Lower leg skin (tissue), 3 donors: Measurements from ENCODE around the gene OBSCN.

Source experiments
- CTCF ChIP-seq, 3 donors: fragments of 450-650 bp; IDR thresholded peaks; one replicate each; pipeline ENCODE4 v1.5.1; 2016; ENCODE audit warnings: antibody characterized with exemption in 3 of 3, mild to moderate bottlenecking in 3 of 3, moderate library complexity in 2 of 3
- POLR2A ChIP-seq, 2 donors: fragments of 450-650 bp; IDR thresholded peaks; one replicate each; pipeline ENCODE4 v1.6.1; 2016 to 2017; ENCODE audit warnings: antibody characterized with exemption in 2 of 2, mild to moderate bottlenecking in 1 of 2, moderate library complexity in 1 of 2

DNA sequence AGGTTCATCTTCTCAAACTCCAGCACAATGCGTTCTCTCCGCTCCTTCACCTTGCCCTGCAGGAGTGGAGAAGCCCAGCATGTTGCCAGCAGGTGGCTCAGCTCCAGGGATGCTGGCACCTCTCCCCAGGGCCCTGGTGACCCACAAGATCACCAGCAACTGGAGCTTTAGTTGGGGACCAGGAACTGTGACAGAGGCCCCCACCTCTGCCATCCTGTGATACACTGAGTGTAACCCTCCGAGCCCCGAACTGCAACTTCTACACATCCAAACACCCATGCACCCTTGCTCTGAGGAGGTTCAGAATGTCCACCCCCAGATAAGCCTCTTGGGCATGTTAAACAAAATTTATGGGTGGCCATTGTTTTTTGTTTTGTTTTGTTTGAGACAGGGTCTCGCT lies 203.3 kb downstream of the OBSCN start:
- TF ChIP-seq CTCF (IDR thresholded peaks at IDR 0.05) = no peak
- no peak for TF ChIP-seq POLR2A (IDR thresholded peaks at IDR 0.05)
